ENCODE results near the gene SMC3. TPM values are rescaled to one million over a fixed set of nuclear protein-coding genes. Genes with fewer than 3 reads are reported as not detected.

SMC3 gene
- total RNA-seq, 2 experiments from 2014 or later = 38.4 to 73.4 TPM

DNA sequence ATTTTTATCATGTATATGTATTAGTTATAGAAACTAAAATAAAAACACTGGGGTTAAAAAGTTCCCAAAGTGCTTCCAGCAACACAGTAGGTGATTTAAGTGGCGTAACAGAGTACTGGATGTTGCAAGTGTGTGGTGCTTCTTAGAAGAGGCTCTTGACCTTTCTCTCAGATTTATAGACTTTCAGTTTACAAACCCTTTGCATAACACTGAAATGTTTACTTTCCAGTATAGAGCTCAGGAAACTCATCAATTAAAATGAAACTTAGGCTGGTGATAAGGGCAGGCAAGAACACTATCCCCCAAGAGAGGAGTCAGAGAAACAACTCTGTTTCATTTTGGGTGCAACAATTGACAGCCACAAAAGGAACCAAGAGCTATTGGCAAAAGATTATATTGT is 27.5 kb upstream of the SMC3 start:
- DNase-seq (ENCODE audit: low spot score) = no peak
- Histone ChIP-seq H3K4me3 (ENCODE audit: low read depth, low read length, poor library complexity, severe bottlenecking) (no peak overlapping the region), H2AFZ (ENCODE audit: low read length) (no peak overlapping the region), H3K79me2 (ENCODE audit: insufficient read depth, low read depth, low read length) (no peaks in the 10 kb centered on the region), H3K27ac (ENCODE audit: low read depth, low read length, poor library complexity, severe bottlenecking) (no peak overlapping the region), H3K4me1 (ENCODE audit: insufficient read depth, low read length, poor library complexity, severe bottlenecking) (peaks cover 25% of the 10 kb centered on the region), H3K9me2 (ENCODE audit: insufficient read depth, low read length) (no peaks in the 10 kb centered on the region), H3K9me3 (ENCODE audit: low read length) (no peaks in the 10 kb centered on the region), H3K4me2 (ENCODE audit: low read length) (no peak overlapping the region), H3K36me3 (ENCODE audit: insufficient read depth, low read length) (no peaks in the 10 kb centered on the region), H4K20me1 (ENCODE audit: insufficient read depth, low read length) (no peaks in the 10 kb centered on the region)
- no TSS peak for BruUV-seq (replicated peaks)
- CTCF ChIA-PET (ENCODE audit: unreplicated experiment) = interaction anchor here (0.5 kb wide), 1 partner anchor 181 kb away, joined by 6 read pairs; no protein-coding TSS in a partner anchor
- TF ChIP-seq EZH2phosphoT487 (IDR thresholded peaks at IDR 0.05; ENCODE audit: borderline replicate concordance, low read depth, low read length) = no peak
- TF ChIP-seq, protein P1, sequence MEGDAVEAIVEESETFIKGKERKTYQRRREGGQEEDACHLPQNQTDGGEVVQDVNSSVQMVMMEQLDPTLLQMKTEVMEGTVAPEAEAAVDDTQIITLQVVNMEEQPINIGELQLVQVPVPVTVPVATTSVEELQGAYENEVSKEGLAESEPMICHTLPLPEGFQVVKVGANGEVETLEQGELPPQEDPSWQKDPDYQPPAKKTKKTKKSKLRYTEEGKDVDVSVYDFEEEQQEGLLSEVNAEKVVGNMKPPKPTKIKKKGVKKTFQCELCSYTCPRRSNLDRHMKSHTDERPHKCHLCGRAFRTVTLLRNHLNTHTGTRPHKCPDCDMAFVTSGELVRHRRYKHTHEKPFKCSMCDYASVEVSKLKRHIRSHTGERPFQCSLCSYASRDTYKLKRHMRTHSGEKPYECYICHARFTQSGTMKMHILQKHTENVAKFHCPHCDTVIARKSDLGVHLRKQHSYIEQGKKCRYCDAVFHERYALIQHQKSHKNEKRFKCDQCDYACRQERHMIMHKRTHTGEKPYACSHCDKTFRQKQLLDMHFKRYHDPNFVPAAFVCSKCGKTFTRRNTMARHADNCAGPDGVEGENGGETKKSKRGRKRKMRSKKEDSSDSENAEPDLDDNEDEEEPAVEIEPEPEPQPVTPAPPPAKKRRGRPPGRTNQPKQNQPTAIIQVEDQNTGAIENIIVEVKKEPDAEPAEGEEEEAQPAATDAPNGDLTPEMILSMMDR (conservative IDR thresholded peaks at IDR 0.05; ENCODE audit: low read length) = no peak
- POLR2A ChIA-PET = interaction anchor here (0.8 to 1.6 kb wide), 6 partner anchors 10 to 235 kb away, joined by 3 to 6 read pairs (median 3); no protein-coding TSS in a partner anchor
- intact Hi-C loops (cut with micrococcal nuclease; ENCODE audit: unreplicated experiment) = no loop called here

DNA sequence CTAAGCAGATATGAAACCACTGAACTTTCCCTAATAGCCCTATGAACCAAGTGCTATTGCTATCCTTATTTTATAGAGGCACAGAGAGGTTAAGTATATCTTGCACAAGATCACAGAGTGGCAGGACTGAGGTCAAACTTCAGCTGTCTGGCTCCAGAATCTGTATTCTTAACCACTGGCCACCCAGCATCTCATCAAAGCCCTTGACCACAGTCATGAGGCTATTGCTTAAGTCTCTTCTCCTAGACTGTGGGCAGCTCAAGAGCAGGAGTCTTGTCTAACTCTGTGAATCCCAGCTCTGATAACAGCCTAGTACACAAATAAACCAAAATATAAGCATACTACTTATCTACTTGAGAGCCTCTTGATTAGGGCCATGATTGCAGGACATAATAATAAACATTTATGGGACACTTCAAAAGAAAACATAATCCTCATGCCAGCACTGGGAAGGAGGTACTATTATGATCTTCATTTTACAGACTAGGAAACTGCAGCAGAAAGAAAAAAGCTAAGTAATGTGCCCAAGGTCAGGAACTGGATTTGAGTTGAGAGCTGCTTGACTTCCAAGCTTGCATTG is 22.4 kb upstream of the SMC3 start:
- TF ChIP-seq, protein P1 (conservative IDR thresholded peaks at IDR 0.05; ENCODE audit: low read length) = no peak
- no peak for TF ChIP-seq EZH2phosphoT487 (IDR thresholded peaks at IDR 0.05; ENCODE audit: borderline replicate concordance, low read depth, low read length)
- Histone ChIP-seq H3K4me1 (ENCODE audit: insufficient read depth, low read length, poor library complexity, severe bottlenecking) (peaks cover 15% of the 10 kb centered on the region), H3K9me2 (ENCODE audit: insufficient read depth, low read length) (no peaks in the 10 kb centered on the region), H3K36me3 (ENCODE audit: insufficient read depth, low read length) (no peaks in the 10 kb centered on the region), H3K27ac (ENCODE audit: low read depth, low read length, poor library complexity, severe bottlenecking) (no peak overlapping the region), H3K79me2 (ENCODE audit: insufficient read depth, low read depth, low read length) (no peaks in the 10 kb centered on the region), H3K9me3 (ENCODE audit: low read length) (no peaks in the 10 kb centered on the region), H2AFZ (ENCODE audit: low read length) (no peak overlapping the region), H3K4me2 (ENCODE audit: low read length) (no peak overlapping the region), H4K20me1 (ENCODE audit: insufficient read depth, low read length) (no peaks in the 10 kb centered on the region), H3K4me3 (ENCODE audit: low read depth, low read length, poor library complexity, severe bottlenecking) (no peak overlapping the region)
- intact Hi-C loops (cut with micrococcal nuclease; ENCODE audit: unreplicated experiment) = loop anchor here (5.0 kb wide), 1 partner anchor 83 kb away; no protein-coding TSS in a partner anchor
- no peak for DNase-seq (ENCODE audit: low spot score)
- ChIA-PET CTCF (ENCODE audit: unreplicated experiment) (interaction anchor here (0.9 to 1.1 kb wide), 2 partner anchors 191 to 234 kb away, joined by 3 to 4 read pairs; no protein-coding TSS in a partner anchor), POLR2A (interaction anchor here (0.5 to 3.0 kb wide), 7 partner anchors 10 to 239 kb away, joined by 3 to 18 read pairs (median 3); no protein-coding TSS in a partner anchor)
- BruUV-seq (replicated peaks) = no TSS peak

DNA sequence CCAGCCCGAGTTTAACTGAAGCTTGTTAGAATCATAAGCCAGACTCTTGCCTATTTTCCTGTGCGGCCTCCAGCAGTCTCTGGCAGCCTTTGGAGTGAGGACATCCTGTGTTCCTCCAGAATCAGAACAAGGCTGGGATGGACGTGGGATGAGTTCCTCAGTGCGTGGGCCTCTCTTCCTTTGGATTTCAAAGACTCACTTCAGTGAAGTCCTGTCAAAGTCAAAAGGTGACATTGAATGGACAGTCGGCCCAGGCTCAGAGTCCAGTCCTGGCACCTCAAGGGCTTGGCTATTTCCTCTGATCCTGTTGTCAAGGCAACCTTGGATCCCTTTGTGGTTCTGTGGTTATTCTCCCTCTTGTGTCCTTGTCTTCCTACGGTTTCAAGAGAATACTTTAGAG is 21.4 kb upstream of the SMC3 start:
- Histone ChIP-seq H2AFZ (ENCODE audit: low read length) (no peak overlapping the region), H3K4me1 (ENCODE audit: insufficient read depth, low read length, poor library complexity, severe bottlenecking) (peaks cover 15% of the 10 kb centered on the region), H3K4me3 (ENCODE audit: low read depth, low read length, poor library complexity, severe bottlenecking) (no peak overlapping the region), H3K4me2 (ENCODE audit: low read length) (no peak overlapping the region), H4K20me1 (ENCODE audit: insufficient read depth, low read length) (no peaks in the 10 kb centered on the region), H3K9me2 (ENCODE audit: insufficient read depth, low read length) (no peaks in the 10 kb centered on the region), H3K27ac (ENCODE audit: low read depth, low read length, poor library complexity, severe bottlenecking) (no peak overlapping the region), H3K9me3 (ENCODE audit: low read length) (no peaks in the 10 kb centered on the region), H3K36me3 (ENCODE audit: insufficient read depth, low read length) (no peaks in the 10 kb centered on the region), H3K79me2 (ENCODE audit: insufficient read depth, low read depth, low read length) (no peaks in the 10 kb centered on the region)
- no peak for DNase-seq (ENCODE audit: low spot score)
- POLR2A ChIA-PET = interaction anchor here (0.5 to 3.0 kb wide), 9 partner anchors 9 to 238 kb away, joined by 3 to 18 read pairs (median 4); partner anchors contain the start of gene DUSP5
- intact Hi-C loops (cut with micrococcal nuclease; ENCODE audit: unreplicated experiment) = loop anchor here (2.0 to 5.0 kb wide), 2 partner anchors 41 to 84 kb away; no protein-coding TSS in a partner anchor
- CTCF ChIA-PET (ENCODE audit: unreplicated experiment) = interaction anchor here (0.6 to 1.4 kb wide), 5 partner anchors 68 to 236 kb away, joined by 3 to 24 read pairs (median 4); no protein-coding TSS in a partner anchor
- BruUV-seq (replicated peaks) = no TSS peak
- TF ChIP-seq EZH2phosphoT487 (IDR thresholded peaks at IDR 0.05; ENCODE audit: borderline replicate concordance, low read depth, low read length) = no peak
- TF ChIP-seq, protein P1 (conservative IDR thresholded peaks at IDR 0.05; ENCODE audit: low read length) = no peak

All from OCI-LY7 (cell line).